Measurements from ENCODE around the gene BTBD9. TPM values are rescaled to one million over a fixed set of nuclear protein-coding genes. Genes with fewer than 3 reads are reported as not detected.

The BTBD9 gene
- polyA plus RNA-seq, 4 donors, result 5.1 to 10.2 (median 6.7) TPM

GRCh38 chr6:38339914-38340313 lies 299.8 kb downstream of the BTBD9 start:
- Histone ChIP-seq H3K27ac (ENCODE audit: low read depth in 1 of 3, low read length in 2 of 3) (no peak overlapping the region), H3K9me3 (ENCODE audit: control insufficient read depth in 2 of 2, insufficient read depth in 1 of 2, low read depth in 1 of 2, low read length in 1 of 2) (peaks cover 0 to 4% of the 10 kb centered on the region in 2 donors), H3K27me3 (ENCODE audit: control insufficient read depth in 3 of 3, insufficient read depth in 3 of 3, low read length in 3 of 3) (no peaks in the 10 kb centered on the region), H3K4me3 (ENCODE audit: low read depth in 1 of 3, low read length in 3 of 3) (no peak overlapping the region), H3K36me3 (ENCODE audit: control insufficient read depth in 3 of 3, insufficient read depth in 2 of 3, low read depth in 1 of 3, low read length in 3 of 3) (peaks cover 0 to 3% (median 2%) of the 10 kb centered on the region in 3 donors), H3K4me1 (ENCODE audit: control insufficient read depth in 3 of 3, insufficient read depth in 2 of 3, low read depth in 1 of 3, low read length in 2 of 3) (no peaks in the 10 kb centered on the region)
- whole genome bisulfite sequencing, 3 donors, result 89 to 96% (median 92%) methylated on average over 3 of the region's 3 CpGs
- DNase-seq (no peak), FAIRE-seq (no peak)

GRCh38 chr6:38337819-38338465 lies 301.8 kb downstream of the BTBD9 start:
- Histone ChIP-seq H3K27me3 (ENCODE audit: control insufficient read depth in 3 of 3, insufficient read depth in 3 of 3, low read length in 3 of 3) (no peaks in the 10 kb centered on the region), H3K4me3 (ENCODE audit: low read depth in 1 of 3, low read length in 3 of 3) (no peak overlapping the region), H3K4me1 (ENCODE audit: control insufficient read depth in 3 of 3, insufficient read depth in 2 of 3, low read depth in 1 of 3, low read length in 2 of 3) (no peaks in the 10 kb centered on the region), H3K9me3 (ENCODE audit: control insufficient read depth in 2 of 2, insufficient read depth in 1 of 2, low read depth in 1 of 2, low read length in 1 of 2) (peaks cover 0 to 16% of the 10 kb centered on the region in 2 donors), H3K36me3 (ENCODE audit: control insufficient read depth in 3 of 3, insufficient read depth in 2 of 3, low read depth in 1 of 3, low read length in 3 of 3) (peaks cover 0 to 5% (median 0%) of the 10 kb centered on the region in 3 donors), H3K27ac (ENCODE audit: low read depth in 1 of 3, low read length in 2 of 3) (no peak overlapping the region)
- 93 to 97% (median 95%) methylated on average over 5 of the region's 5 CpGs for WGBS, 3 donors
- no peak for DNase-seq
- FAIRE-seq, result no peak

- DNase-seq (no peak), FAIRE-seq (no peak)
- peaks cover 0 to 16% of the 10 kb centered on the region in 2 donors for H3K9me3 ChIP-seq (ENCODE audit: control insufficient read depth in 2 of 2, insufficient read depth in 1 of 2, low read depth in 1 of 2, low read length in 1 of 2)
- H3K4me3 ChIP-seq (ENCODE audit: low read depth in 1 of 3, low read length in 3 of 3), result no peak overlapping the region
- no peaks in the 10 kb centered on the region for H3K4me1 ChIP-seq (ENCODE audit: control insufficient read depth in 3 of 3, insufficient read depth in 2 of 3, low read depth in 1 of 3, low read length in 2 of 3)
- H3K27me3 ChIP-seq (ENCODE audit: control insufficient read depth in 3 of 3, insufficient read depth in 3 of 3, low read length in 3 of 3), result no peaks in the 10 kb centered on the region
- peaks cover 0 to 2% (median 0%) of the 10 kb centered on the region in 3 donors for H3K36me3 ChIP-seq (ENCODE audit: control insufficient read depth in 3 of 3, insufficient read depth in 2 of 3, low read depth in 1 of 3, low read length in 3 of 3)
- no peak overlapping the region for H3K27ac ChIP-seq (ENCODE audit: low read depth in 1 of 3, low read length in 2 of 3)
- 87 to 96% (median 95%) methylated on average over 1 of the region's 1 CpG for WGBS, 3 donors
Observed at GRCh38 chr6:38336922-38337321, 302.8 kb downstream of the BTBD9 start.

GRCh38 chr6:38326837-38327236 lies 312.9 kb downstream of the BTBD9 start:
- no peaks in the 10 kb centered on the region for H3K9me3 ChIP-seq (ENCODE audit: control insufficient read depth in 2 of 2, insufficient read depth in 1 of 2, low read depth in 1 of 2, low read length in 1 of 2)
- FAIRE-seq (no peak), DNase-seq (no peak)
- H3K4me1 ChIP-seq (ENCODE audit: control insufficient read depth in 3 of 3, insufficient read depth in 2 of 3, low read depth in 1 of 3, low read length in 2 of 3), result no peaks in the 10 kb centered on the region
- no peak overlapping the region for H3K4me3 ChIP-seq (ENCODE audit: low read depth in 1 of 3, low read length in 3 of 3)
- H3K27me3 ChIP-seq (ENCODE audit: control insufficient read depth in 3 of 3, insufficient read depth in 3 of 3, low read length in 3 of 3), result no peaks in the 10 kb centered on the region
- WGBS, 3 donors, result 77 to 81% (median 81%) methylated on average over 1 of the region's 1 CpG
- H3K36me3 ChIP-seq (ENCODE audit: control insufficient read depth in 3 of 3, insufficient read depth in 2 of 3, low read depth in 1 of 3, low read length in 3 of 3), result peaks cover 0 to 3% (median 0%) of the 10 kb centered on the region in 3 donors
- no peak overlapping the region for H3K27ac ChIP-seq (ENCODE audit: low read depth in 1 of 3, low read length in 2 of 3)

GRCh38 chr6:38323216-38323615 lies 316.5 kb downstream of the BTBD9 start:
- peaks cover 0 to 5% of the 10 kb centered on the region in 2 donors for H3K9me3 ChIP-seq (ENCODE audit: control insufficient read depth in 2 of 2, insufficient read depth in 1 of 2, low read depth in 1 of 2, low read length in 1 of 2)
- no peaks in the 10 kb centered on the region for H3K27me3 ChIP-seq (ENCODE audit: control insufficient read depth in 3 of 3, insufficient read depth in 3 of 3, low read length in 3 of 3)
- 88 to 100% (median 98%) methylated on average over 1 of the region's 1 CpG for WGBS, 3 donors
- H3K36me3 ChIP-seq (ENCODE audit: control insufficient read depth in 3 of 3, insufficient read depth in 2 of 3, low read depth in 1 of 3, low read length in 3 of 3), result peaks cover 0 to 9% (median 3%) of the 10 kb centered on the region in 3 donors
- H3K4me3 ChIP-seq (ENCODE audit: low read depth in 1 of 3, low read length in 3 of 3), result no peak overlapping the region
- DNase-seq (no peak), FAIRE-seq (no peak)
- H3K27ac ChIP-seq (ENCODE audit: low read depth in 1 of 3, low read length in 2 of 3), result no peak overlapping the region
- H3K4me1 ChIP-seq (ENCODE audit: control insufficient read depth in 3 of 3, insufficient read depth in 2 of 3, low read depth in 1 of 3, low read length in 2 of 3), result peaks cover 0 to 2% (median 0%) of the 10 kb centered on the region in 3 donors

GRCh38 chr6:38322138-38322537 lies 317.6 kb downstream of the BTBD9 start:
- FAIRE-seq (no peak), DNase-seq (no peak)
- Histone ChIP-seq H3K36me3 (ENCODE audit: control insufficient read depth in 3 of 3, insufficient read depth in 2 of 3, low read depth in 1 of 3, low read length in 3 of 3) (peaks cover 0 to 9% (median 3%) of the 10 kb centered on the region in 3 donors), H3K9me3 (ENCODE audit: control insufficient read depth in 2 of 2, insufficient read depth in 1 of 2, low read depth in 1 of 2, low read length in 1 of 2) (peaks cover 0 to 5% of the 10 kb centered on the region in 2 donors), H3K4me3 (ENCODE audit: low read depth in 1 of 3, low read length in 3 of 3) (no peak overlapping the region), H3K27me3 (ENCODE audit: control insufficient read depth in 3 of 3, insufficient read depth in 3 of 3, low read length in 3 of 3) (no peaks in the 10 kb centered on the region), H3K4me1 (ENCODE audit: control insufficient read depth in 3 of 3, insufficient read depth in 2 of 3, low read depth in 1 of 3, low read length in 2 of 3) (peaks cover 0 to 2% (median 0%) of the 10 kb centered on the region in 3 donors), H3K27ac (ENCODE audit: low read depth in 1 of 3, low read length in 2 of 3) (no peak overlapping the region)
- 90 to 94% (median 94%) methylated on average over 2 of the region's 2 CpGs for WGBS, 3 donors

- no peak overlapping the region for H3K27ac ChIP-seq (ENCODE audit: low read depth in 1 of 3, low read length in 2 of 3)
- H3K4me3 ChIP-seq (ENCODE audit: low read depth in 1 of 3, low read length in 3 of 3), result no peak overlapping the region
- peaks cover 0 to 2% (median 0%) of the 10 kb centered on the region in 3 donors for H3K4me1 ChIP-seq (ENCODE audit: control insufficient read depth in 3 of 3, insufficient read depth in 2 of 3, low read depth in 1 of 3, low read length in 2 of 3)
- peaks cover 0 to 5% of the 10 kb centered on the region in 2 donors for H3K9me3 ChIP-seq (ENCODE audit: control insufficient read depth in 2 of 2, insufficient read depth in 1 of 2, low read depth in 1 of 2, low read length in 1 of 2)
- H3K36me3 ChIP-seq (ENCODE audit: control insufficient read depth in 3 of 3, insufficient read depth in 2 of 3, low read depth in 1 of 3, low read length in 3 of 3), result peaks cover 0 to 9% (median 3%) of the 10 kb centered on the region in 3 donors
- WGBS, 3 donors, result 73 to 79% (median 78%) methylated on average over 6 of the region's 6 CpGs
- FAIRE-seq (no peak), DNase-seq (no peak)
- H3K27me3 ChIP-seq (ENCODE audit: control insufficient read depth in 3 of 3, insufficient read depth in 3 of 3, low read length in 3 of 3), result no peaks in the 10 kb centered on the region
Observed at GRCh38 chr6:38320843-38321242, 318.9 kb downstream of the BTBD9 start.

- DNase-seq, result no peak
Observed at GRCh38 chr6:38320358-38320757, 319.4 kb downstream of the BTBD9 start.

More at GRCh38 chr6:38320358-38320757, 319.4 kb downstream of the BTBD9 start:
- 68 to 87% (median 80%) methylated on average over 3 of the region's 3 CpGs for WGBS, 3 donors
- H3K36me3 ChIP-seq (ENCODE audit: control insufficient read depth in 3 of 3, insufficient read depth in 2 of 3, low read depth in 1 of 3, low read length in 3 of 3), result peaks cover 0 to 9% (median 3%) of the 10 kb centered on the region in 3 donors
- H3K27me3 ChIP-seq (ENCODE audit: control insufficient read depth in 3 of 3, insufficient read depth in 3 of 3, low read length in 3 of 3), result no peaks in the 10 kb centered on the region
- H3K4me1 ChIP-seq (ENCODE audit: control insufficient read depth in 3 of 3, insufficient read depth in 2 of 3, low read depth in 1 of 3, low read length in 2 of 3), result peaks cover 0 to 2% (median 0%) of the 10 kb centered on the region in 3 donors
- peaks cover 0 to 5% of the 10 kb centered on the region in 2 donors for H3K9me3 ChIP-seq (ENCODE audit: control insufficient read depth in 2 of 2, insufficient read depth in 1 of 2, low read depth in 1 of 2, low read length in 1 of 2)
- H3K27ac ChIP-seq (ENCODE audit: low read depth in 1 of 3, low read length in 2 of 3), result no peak overlapping the region
- no peak overlapping the region for H3K4me3 ChIP-seq (ENCODE audit: low read depth in 1 of 3, low read length in 3 of 3)
- FAIRE-seq, result no peak

All from small intestine (tissue), 7 donors.